GM19372 (cell line): ENCODE data around the gene XPR1.

Experiments used
- ATAC-seq: cut with Tn5 transposase; IDR thresholded peaks from one replicate; pipeline ENCODE4 v1.9.1; 2021; ENCODE audit warnings: mild to moderate bottlenecking, low read depth, moderate library complexity; ENCODE audit not compliant: unreplicated experiment

Gene XPR1

GRCh38 chr1:180909005-180909414, 277.2 kb downstream of the XPR1 start:
- peak; percentile 28 for ATAC-seq

DNA sequence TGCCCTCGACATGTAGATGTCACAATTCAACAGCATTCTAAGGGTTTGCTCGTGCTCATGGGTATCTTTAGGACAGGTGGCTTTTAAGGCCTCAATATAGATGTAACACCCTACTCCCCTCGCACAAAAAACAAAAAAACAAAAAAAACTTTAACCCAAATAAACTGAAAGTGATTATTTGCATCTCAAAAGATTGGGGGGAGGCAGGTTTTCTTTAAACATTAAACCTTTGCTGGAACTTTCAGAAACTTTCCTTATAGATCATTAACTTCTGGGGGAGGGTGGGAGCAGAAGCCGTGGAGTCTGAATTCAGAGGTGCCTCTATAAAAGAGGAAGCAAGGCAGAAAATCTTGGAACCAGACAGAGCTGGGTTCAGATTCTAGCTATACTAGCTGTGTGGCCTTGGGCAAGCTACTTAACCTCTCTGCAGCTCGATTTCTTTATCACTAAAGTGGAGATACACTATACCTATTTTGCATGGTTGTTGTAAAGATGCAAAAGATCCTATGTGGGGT, 277.7 kb downstream of the XPR1 start:
- ATAC-seq = peak; percentile 45

DNA sequence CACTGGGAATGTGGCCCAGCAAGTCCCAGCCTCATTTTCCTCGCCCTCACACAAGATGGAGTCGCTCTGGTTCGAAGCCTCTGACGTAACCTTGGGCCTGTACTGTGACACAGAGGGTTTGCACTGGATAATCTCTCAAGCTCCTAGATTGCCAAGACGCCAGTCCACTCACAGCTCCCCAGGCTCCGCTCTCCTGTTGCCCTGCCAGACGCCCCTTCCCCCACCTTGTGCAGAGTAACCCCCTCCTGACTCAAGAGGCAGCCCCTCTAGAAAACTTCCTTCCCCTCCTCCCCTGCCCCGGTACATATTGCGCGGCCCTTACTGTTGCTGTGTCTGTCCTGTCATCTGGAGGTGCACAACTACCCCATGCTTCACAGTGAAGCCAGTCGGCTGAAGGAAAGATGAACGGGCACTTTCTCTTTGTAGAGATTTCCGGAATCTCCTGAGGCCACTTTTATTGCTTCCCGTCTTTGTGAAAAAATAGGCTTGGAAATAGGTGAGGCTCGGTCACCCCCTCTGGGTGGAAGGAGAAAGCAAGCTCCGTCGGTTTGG, 279.9 kb downstream of the XPR1 start:
- no peak for ATAC-seq

GRCh38 chr1:180912211-180912800, 280.5 kb downstream of the XPR1 start:
- ATAC-seq = no peak

DNA sequence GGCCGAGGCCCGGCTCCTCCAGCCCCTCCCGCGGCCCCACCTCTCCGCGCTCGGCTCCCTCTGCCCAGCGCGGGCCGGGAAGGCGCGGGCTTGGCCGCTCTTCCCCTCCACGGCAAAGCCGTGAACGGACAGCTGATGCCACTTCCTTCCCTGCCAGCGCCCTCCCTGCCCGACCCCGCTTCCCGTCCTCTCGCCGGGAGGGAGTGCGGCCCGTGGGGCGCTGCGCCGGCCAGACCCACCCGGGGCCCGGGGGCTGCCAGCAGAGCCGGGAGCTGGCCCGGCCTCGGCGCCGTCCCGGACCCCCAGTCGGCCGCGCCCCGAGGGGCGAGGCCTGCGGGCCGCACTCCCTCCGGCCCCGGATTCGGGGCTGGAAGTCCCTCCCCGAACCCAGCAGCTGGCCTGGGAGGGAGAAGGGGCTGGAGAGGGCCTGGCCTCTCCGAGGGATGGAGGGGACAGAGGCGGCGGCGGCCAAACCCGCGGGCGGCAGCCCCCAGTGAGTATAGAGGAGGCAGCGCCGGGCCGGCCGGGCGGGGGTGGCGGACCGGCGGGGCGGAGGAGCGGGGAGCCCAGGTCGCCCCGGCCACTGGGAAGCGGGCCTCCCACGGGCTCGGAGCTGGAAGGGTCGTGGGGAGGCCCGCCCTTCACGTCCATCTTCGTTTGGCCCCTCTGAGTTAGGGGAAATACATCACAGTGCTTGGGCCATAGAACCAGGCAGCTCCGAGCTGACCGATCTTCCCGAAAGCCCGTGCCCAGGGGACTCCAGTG, 281.2 kb downstream of the XPR1 start, which contains the start of gene KIAA1614:
TSS of gene KIAA1614 (plus strand) at position 97 of the 765 bp plus-strand sequence. CDS start at position 444, 347 bp downstream.
- no peak for ATAC-seq

DNA sequence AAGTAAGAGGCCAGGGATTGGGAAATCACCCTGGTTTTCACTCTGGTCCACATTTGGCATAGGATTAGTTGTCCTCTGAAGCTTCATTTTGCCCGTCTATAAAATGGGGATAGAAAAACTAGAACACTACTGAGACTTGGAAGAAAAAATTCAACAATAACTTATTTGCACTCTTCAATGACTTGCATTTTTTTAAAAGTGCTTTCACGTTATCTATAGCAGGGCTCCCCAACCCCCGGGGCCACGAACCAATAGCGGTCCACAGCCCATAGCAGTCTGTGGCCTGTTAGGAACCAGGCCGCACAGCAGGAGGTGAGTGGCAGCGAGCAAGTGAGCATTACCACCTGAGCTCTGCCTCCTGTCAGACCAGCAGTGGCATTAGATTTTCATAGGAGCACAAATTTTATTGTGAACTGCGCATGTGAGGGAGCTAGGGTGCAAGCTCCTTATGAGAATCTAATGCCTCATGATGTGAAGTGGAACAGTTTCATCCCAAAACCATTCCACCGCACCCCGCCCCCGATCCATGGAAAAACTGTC, 283.7 kb downstream of the XPR1 start:
- no peak for ATAC-seq

DNA sequence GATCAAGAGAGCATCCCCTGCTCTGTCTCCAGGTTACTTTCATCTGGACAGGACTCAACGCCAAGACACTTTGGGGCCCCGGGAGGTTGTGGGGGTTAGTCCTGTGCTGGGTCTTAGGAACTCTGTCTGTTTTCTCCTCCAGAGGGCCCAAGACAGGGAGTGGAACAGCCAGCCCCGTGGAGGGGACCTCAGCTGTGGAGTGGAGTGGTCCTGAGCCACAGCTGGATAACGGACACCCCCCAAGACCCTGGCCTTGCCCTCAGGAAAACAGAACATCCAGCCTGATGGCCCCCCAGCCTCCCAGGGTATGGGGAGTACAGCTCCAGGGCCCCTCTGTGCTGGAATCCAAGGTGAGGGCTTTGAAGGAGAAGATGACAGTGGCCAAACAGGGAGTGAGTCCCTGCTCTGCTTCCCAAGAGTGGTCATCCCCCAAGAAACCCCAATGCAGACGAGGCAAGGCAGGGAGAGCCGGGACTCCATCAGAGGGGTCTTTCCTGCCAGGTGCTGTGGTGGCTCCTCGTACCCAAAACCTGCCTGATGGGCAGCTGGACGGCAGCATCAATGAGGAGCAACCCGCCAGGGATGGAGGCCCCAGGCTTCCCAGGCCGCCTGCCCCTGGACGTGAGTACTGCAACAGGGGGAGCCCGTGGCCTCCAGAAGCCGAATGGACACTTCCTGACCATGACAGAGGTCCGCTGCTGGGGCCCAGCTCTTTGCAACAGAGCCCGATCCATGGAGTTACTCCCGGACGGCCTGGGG, 284.4 kb downstream of the XPR1 start:
- ATAC-seq = no peak

GRCh38 chr1:180916771-180917170, 284.9 kb downstream of the XPR1 start:
- ATAC-seq = no peak

GRCh38 chr1:180917306-180918065, 285.7 kb downstream of the XPR1 start:
- no peak for ATAC-seq

DNA sequence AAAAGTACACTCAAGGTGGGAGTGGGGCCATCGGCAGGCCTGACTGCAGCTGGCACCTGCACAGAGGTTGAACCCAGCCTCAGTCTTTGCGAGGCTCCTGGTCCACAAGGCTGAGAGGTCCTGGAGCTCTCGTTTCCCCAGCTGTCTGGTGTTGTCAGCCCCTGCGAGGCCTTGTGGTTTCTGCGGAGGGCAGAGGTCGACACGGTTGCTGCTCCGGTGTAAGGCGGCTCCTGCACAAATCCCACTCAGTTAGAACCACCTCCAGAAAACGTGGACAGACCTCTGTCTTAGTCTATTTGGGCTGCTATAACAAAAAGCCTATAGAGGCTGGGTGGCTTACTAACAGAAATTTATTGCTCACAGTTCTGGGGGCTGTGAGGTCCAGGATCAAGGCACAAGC, 286.7 kb downstream of the XPR1 start:
- ATAC-seq = no peak

- no peak for ATAC-seq
These were observed 287.4 kb downstream of the XPR1 start for GRCh38 chr1:180919183-180919700.

- no peak for ATAC-seq
These were observed 288.4 kb downstream of the XPR1 start for GRCh38 chr1:180920193-180920592.

DNA sequence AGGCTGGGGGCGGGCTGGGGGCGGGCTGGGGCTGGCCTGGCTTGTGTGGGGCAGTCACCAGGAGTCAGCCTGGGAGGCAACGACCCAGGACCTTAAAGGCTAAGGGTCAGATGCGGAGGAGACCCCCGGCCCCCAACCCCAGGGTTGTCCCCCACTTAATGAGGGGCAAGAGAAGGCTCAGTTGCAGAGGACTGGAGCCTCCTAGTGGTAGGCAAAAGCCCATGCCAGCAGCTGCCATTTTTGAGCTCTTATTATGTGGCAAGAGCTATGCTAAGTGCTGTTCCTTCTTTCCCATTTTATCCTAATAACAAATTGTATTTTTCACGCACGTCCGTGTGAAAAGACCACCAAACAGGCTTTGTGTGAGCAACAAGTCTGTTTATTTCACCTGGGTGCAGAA, 288.9 kb downstream of the XPR1 start:
- ATAC-seq = no peak

DNA sequence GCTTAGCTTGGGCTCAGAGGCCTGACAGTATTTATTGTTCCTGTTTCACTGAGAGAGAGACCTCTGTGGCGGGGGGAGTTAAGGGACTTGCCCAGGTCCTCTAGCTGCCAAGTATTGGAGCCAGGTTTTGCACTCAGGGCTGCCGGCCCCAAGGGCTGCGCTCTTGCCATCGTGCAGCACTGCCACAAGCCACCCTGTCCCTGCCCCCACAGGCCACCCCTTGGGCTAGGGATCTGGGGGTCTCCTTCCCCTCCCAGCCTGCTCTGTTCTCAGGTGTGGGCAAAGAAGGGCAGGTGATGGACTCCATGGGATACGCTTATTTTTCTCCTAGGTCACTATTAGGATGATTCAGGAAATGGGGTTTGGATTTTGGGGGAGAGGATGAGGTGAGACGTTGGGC, 289.6 kb downstream of the XPR1 start:
- ATAC-seq = no peak

DNA sequence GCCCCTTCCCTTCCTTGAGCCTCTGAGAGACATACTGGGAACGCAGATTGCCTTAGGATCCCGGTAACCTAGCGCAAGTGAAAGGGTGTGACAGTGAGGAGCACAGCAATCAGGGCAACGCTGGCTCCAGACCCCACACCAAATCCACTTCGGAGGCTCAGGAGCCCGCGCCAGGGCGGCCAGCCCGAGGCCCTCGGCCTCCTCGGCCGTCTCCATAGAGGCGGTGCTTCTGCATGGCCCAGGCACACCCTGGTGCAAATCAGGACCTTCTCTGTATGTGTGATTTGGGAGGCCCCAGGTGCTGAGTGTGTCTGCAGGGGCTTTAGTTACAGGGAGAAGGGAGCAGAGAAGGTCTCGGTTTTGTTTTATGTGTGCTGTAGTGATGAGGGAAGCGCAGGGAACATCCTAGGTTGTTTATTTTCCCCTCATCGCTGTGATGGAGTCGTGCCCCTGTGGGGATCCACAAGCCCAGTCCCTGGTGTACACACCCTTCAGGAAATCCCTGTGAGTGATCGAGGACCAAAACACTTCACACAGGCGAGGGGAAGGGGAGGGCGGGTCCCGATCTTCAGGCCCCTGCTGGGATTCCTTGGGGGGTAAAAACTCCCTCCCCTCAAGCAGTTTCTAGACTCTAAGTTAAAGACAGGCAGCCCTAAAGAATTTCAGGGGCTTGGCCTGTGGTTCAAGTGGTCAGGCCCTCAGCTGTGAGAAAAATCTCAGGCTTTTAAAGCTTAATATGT, 290.2 kb downstream of the XPR1 start:
- ATAC-seq = no peak

GRCh38 chr1:180922631-180923015, 290.8 kb downstream of the XPR1 start:
- ATAC-seq = no peak

DNA sequence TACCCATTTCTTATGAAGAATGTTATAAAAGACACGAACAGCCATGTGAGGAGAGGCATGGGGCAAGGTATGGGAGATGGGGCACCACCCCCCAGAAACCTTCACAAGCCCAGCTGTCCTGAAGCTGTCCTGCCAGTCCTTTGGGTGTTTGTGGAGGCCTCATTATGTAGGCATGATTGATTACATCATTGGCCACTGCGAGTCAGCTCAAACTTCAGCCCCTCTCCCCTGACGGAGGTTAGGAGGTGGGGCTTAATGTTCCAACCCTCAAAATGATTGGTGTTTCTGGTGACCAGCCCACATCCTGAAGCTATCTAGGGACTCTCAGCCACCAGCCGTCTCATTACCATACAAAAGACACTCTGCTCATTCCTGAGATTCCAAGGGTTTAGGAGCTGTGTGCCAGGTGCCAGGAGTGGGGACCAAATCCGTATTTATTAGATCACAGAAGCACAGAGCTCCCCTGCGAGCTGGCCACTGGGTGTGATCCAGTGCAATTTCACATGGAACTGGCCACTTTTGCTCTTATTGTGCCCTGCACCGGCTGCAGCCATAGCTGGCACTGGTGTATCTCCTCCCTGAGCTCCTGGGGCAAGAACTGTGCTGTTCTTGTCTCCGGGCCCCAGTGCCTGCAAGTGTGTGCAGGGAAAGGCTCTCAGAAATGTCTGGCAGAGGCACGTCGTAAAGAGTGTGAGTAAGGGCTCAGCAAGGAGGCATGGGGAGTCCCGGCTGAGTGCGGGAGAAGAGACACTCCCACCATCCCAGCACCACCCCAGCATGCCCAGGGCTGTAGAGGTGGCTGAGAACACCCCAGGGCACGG, 291.4 kb downstream of the XPR1 start:
- no peak for ATAC-seq

- ATAC-seq = no peak
These were observed 292.1 kb downstream of the XPR1 start for GRCh38 chr1:180923887-180924286.
